A204.1 (cell line): ENCODE data around the gene ZRANB1.
"Not testable (repeated sequence)": the region's sequence is repeated elsewhere in the genome, so short reads cannot be mapped to it uniquely, and the experiment has no call there.

Experiments used
- FAIRE-seq: peaks from 2 replicates; lab custom pipeline; 2012; peaks lifted over from hg19 to GRCh38; lab: Jason Lieb, UNC

ZRANB1 gene

DNA sequence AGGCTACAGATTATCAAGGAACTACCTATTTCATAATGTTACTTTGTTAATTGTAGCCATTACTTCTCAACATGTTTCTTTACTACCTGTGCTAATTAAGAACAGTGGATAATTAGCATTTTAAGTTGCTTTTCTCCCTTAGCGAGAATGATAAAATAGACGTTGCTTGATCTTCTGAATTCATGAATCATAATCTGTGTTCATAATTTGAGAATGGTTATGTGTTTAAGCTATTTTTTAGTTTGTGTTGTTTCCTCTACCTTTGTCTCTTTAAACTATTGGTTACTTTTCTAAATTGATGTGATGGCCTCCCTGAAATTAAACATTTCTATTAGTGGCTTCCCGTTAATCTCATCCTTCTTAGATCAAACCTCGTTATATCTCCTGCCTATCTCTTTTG lies at the start of gene ZRANB1:
TSS of gene ZRANB1 (plus strand) at position 301 of the 400 bp plus-strand sequence. CDS start 371 bp downstream, outside the sequence.
- no peak for FAIRE-seq

DNA sequence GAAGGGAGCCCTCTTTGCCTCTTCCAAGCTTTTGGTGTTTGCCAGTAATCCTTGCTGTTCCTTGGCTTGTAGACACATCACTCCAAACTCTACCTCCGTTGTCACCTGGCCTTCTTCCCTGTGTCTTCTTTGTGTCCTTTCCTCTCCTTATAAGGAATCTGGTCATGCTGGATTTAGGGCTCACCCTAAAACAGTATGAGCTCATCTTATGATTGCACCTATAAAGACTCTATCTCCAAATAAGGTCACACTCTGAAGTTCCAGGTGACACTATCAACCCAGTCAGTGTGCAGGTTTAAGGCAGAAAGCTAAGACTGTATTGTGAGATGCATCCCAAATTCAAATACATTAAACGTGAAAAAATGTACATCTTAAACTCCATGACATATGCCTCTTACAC lies 49.0 kb upstream of the ZRANB1 start:
- FAIRE-seq = no peak

DNA sequence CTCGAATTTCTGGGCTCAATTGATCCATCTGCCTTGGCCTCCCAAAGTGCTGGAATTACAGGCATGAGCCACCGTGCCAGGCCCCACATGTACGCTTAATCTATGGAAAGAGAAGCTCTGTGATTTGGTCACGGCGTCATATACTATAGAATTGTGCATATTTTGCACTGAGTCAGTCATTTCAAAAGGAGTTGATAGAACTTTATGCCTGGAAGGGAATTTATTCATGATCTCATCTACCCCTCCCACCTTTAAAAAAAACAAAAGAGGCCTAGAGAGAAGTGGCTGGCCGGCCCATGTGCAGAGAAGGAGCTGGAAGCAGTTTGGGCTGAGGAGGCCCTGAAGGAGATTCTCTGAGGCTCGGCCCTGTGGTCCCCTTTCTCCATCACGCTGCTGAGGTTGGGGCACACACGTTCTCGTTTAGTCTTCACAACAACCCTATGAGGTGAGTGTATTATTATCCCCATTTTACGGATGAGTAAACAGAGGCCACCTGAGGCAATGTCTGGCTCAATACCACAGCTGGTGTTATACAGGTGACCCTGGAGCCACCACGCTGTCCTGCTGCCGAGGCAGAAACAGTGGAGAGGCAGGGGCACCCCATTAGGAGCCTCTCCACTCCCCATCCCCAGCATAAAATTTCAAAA lies 47.2 kb upstream of the ZRANB1 start:
- FAIRE-seq = no peak

DNA sequence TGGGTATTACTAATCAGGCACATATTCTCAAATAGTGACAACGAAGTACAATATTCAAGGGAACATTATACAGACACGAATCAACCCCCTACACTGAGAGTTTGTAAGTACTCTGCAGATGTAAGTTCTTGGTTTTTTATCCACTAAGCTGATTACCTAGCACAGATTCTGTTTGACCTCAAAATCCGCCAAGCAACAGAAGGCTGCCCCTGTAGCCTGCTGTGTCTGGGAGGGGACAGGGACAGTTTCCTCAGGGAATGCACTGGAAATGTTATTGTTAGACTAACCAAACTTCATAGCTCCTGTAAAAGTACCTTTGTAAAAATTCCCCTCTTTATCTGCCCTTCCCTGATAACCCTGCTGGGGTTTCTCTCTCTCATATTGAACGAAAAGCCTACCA lies 45.2 kb upstream of the ZRANB1 start:
- no peak for FAIRE-seq

DNA sequence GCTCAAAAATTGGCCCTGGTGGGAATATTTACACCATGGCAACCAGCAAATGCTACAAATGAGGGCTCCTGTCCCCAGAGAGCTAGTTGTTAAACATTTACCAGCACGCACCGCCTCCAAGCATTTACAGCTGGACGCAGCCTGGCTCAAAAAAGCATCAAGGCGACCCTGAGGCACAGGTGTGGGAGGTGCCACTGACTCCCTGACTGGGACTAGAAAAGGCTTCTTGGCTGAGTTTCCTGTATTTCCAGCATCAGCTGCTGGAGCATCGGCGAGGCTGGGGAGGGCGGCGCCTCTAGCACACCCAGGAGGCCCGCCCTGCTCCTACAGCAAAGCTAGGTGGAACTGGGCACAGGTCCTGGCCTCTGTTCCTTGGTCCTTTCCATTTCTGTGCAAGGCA lies 43.5 kb upstream of the ZRANB1 start:
- FAIRE-seq = no peak

DNA sequence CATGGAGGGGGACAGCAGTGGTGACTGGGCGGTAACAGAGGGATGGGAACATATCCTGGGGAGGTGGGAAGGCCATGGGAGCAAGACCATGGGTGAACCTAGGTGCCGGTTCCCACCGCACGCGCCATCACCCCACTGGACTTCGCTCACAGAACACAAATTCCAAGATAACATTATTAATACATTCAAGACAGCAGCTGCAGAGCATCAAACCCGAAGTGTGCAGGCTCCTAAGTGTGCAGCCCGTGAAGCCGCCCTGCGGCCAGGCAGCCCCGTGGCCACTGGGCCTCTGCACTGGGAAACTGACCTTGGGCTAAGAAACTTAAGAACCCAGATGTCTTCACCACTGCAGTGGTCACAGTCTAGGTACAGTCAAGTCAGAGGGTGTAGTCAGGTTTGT lies 42.8 kb upstream of the ZRANB1 start:
- FAIRE-seq = no peak

DNA sequence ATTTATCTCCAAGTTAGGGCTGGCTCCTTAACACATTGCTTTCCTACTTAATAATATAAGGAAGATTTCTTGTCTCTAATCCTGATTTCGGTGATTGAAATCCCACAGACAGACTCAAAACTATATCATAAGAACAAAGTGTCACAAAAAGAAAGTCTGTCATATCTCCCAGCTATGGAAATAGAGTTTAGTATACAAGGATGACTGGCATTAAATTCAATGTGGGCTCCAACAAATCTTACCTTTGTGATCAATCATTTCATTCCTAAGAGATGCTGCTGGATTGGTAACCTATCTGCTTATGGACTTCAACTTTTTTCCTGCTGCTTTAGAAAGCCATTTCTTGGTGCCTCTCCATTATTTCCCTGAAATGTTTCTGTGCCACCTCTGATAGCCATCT lies 39.5 kb upstream of the ZRANB1 start:
- no peak for FAIRE-seq

DNA sequence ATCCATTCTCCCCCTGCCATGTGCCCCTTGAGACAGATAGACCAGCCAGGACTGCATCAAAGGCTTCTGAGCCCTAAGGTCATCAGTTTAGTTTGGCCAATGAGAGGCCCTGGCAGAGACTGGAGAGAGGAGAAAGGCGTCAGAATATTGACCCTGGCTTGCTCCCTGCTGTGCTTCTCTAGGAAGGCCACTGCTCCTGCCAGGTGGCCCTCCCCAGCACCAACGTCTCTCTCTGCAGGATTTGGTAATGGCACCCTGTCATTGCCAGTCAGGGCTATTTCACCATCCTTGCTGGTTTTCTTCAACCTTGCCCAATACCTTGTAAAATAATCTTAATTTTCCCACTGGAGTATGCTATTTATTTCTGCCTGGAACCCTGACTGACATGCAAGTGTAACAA lies 38.8 kb upstream of the ZRANB1 start:
- no peak for FAIRE-seq

DNA sequence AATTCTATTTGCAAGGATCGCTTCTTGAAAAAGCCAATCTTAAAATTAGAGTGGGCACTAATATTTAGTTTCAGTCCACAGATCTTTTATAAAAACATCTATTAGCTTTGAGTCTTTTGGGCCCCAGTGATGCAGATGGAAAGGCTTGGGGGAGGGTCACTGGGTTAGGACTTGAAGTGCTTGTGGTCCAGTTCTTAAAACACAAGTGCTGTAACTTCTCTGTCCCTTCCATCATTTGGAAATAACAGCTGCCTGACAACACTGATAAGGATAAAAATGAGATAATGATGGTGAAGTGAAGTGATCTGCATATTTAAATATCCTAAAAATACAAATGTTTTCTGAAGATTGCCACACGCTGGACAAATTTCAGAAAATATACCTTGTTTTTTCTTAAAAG lies 37.1 kb upstream of the ZRANB1 start:
- FAIRE-seq = no peak

DNA sequence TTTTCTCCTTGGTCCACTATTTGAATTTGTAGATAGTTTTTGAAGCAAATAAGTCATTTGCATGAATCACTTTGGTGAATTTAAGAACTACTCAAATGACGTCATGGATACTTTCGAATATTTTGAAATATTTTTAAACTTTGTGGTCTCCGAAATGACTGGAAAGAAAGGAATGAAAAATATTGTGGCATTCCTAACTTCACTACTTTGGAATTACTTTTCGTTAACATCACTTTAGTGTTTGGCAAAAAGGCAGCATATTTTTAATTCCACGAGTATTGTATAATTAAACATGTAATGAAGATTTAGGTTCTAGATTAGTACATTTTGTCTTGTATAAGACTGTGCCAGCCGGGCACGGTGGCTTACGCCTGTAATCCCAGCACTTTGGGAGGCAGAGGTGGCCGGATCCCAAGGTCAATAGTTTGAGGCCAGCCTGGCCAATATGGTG lies 35.3 kb upstream of the ZRANB1 start:
- no peak for FAIRE-seq

DNA sequence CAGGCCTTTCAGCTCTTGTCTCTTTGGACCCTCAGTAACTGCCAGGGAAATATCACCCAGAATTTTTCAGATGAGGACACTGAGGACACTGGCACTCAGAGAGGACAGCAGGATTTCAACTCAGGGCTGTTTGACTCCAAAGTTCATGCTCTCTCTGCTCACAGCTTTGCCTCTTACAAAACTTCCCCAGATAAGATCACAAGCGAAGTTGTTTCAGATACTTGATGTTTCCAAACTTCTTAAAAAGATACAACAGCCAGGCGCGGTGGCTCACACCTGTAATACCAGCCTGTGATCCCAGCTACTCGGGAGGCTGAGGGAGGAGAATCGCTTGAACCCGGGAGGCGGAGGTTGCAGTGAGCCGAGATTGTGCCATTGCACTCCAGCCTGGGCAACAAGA lies 32.4 kb upstream of the ZRANB1 start:
- no peak for FAIRE-seq

DNA sequence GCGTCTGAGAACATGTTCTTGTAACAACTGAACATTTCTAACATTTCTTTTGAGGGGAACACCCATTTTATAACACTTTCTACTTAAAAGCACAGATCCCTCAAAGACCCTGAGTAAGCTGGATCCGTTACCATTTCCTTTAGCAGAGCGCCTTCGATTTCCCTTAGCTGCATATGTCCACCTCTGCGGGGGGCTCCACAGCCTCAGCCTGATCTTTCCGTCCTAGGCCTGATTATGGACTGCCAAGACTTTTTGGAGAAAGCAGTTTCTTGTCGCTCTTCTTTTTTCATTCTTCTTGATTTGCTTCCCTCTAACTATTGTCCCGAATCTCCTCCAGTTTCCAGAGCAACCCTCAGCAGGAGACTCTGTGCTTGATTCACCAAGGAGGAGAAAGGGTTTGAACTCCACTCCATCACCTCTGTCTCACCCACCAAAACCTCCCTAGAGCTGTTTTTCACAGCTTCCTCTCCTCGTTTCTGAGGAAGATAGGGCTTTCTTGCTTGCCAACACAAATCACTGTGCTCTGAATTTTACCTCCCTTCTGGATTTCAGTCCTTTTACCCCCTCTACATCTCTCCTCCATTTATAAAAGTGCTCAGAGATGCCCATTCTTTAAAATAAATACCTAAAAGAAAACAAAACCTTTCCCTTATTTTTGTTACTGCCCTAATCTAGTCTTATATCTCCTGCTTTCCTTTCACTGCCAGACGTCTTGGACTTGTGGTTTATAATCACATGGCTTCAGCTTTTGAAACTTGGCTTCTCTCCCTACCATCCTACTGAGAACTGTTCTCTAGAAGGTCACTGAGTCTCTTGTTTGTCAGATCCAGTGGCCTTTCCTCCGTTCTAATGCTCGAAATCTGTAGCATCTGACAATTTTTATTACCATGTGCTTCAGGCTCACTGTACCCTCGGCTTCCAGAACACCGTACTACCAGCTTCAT lies 30.5 kb upstream of the ZRANB1 start:
- FAIRE-seq = no peak

DNA sequence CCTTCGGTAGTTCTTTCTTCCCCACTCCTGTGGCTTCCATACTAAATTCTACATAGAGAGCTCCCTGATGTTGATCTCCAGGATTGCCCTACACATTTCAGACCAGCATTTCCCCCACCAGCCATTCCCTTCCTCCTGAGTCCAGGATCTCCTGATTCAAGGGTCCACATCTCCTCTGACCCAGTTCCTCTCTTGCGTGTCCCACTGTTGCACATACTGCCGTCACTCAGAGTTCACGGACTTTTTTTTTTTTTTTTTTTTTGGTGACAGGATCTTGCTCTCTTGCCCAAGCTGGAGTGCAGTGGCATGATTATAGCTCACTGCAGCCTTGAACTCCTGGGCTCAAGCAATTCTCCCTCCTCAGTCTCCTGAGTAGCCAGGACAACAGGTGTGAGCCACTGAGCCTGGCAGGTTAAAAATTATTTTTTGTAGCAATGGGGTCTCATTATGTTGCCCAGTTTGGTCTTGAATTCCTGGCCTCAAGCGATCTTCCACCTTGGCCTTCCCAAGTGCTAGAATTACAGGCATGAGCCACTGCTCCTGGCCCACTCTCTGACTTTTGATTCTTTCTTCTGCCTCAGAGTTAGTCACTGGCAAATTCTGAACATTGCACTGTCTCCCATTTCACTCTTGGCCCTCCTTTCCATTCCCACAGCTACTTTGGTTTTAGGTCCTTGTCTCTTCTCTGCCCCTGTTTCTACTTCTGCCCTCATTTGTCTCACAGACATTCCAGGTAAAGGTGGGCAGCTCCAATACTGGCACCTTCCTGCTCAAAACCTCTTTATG lies 29.6 kb upstream of the ZRANB1 start:
- FAIRE-seq = no peak

DNA sequence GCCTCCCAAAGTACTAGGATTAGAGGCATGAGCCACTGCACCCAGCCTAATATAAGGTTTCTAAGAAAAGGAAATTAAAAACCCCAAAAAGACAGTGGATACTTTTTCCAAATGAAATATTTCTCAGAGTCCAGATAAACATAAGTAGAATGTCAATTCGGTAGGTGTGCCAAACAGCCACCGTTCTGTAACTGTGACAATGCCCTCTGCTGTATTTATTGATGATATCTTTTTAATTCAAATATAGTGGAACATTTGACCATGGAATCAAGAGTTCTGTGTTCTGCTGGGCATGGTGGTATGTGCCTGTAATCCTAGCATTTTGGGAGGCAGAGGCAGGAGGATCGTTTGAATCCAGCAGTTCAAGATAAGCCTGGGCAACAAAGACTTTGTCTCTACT lies 28.8 kb upstream of the ZRANB1 start:
- FAIRE-seq = no peak

DNA sequence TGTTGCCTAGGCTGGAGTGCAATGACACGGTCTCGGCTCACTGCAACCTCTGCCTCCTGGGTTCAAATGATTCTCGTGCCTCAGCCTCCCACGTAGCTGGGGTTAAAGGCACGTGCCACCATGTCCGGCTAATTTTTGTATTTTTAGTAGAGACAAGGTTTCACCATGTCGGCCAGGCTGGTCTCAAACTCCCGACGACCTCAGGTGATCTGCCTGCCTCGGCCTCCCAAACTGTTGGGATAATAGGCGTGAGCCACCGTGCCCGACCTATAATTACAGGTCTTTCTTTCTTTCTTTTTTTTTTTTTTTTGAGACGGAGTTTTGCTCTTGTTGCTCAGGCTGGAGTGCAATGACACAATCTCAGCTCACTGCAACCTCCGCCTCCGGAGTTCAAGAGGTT lies 27.5 kb upstream of the ZRANB1 start:
- not testable (repeated sequence) for FAIRE-seq

DNA sequence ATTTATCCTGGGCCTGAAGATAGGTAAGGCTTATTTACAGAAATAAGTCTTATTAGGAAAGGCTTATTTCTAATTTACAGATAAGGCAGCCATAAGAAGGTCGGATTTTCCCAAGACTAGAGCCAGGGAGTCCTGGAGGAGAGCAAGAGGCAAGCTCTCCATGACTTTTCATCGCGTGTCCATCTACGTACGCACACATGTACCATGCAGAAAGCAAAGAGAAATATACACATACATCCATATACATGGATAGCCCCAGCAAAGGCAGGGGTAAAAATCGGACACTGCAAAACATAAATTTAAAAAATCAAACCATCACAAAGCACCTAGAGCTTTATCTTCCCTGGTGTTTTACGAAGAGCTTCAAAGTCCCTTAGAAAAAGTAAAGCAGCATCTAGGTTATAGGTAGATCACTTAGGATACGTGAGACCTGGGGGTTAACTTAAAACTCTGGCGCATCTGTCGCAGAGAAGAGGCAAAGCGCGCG lies 25.8 kb upstream of the ZRANB1 start:
- FAIRE-seq = no peak

DNA sequence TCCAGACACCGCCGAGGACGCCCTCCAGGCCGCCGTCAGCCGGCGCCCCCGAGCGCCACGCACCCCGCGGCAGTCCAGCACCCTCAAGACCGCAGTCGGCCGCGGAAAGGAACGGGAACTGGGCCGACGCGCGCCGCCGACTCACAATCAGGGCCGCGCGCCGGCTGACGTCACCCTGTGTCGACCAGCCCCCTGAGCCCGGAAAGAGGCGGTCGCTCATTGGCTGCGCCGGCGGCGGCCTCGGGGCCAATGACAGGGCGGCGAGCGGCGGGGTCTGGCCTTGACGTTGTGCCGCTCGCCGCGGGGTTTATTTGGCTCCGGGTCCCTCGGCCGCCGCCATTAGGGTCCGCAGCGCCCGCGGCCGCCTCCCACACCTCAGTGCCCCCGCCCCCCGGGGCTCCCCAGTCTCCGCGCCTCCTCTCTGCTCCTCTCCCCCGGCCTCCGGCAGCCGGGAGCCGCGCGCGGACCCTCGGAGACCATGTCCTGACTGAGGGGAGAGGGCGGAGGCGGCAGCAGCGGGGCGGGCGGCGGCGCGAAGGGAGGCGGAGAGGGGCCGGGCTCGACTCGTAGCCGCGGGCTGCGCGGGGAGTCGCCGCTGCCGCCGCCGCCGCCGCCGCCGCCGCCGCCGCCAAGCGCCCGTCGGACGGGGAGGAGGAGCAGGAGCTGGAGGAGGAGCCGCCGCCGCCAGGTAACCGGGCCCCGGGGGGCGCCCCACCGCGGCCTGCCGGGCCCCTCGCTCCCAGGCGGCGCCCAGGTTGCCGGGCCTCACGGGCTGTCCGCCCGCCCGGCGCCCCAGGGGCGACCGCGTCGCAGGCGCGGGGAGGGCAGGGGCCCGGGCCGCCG lies 25.1 kb upstream of the ZRANB1 start:
- peak; percentile 23 for FAIRE-seq

DNA sequence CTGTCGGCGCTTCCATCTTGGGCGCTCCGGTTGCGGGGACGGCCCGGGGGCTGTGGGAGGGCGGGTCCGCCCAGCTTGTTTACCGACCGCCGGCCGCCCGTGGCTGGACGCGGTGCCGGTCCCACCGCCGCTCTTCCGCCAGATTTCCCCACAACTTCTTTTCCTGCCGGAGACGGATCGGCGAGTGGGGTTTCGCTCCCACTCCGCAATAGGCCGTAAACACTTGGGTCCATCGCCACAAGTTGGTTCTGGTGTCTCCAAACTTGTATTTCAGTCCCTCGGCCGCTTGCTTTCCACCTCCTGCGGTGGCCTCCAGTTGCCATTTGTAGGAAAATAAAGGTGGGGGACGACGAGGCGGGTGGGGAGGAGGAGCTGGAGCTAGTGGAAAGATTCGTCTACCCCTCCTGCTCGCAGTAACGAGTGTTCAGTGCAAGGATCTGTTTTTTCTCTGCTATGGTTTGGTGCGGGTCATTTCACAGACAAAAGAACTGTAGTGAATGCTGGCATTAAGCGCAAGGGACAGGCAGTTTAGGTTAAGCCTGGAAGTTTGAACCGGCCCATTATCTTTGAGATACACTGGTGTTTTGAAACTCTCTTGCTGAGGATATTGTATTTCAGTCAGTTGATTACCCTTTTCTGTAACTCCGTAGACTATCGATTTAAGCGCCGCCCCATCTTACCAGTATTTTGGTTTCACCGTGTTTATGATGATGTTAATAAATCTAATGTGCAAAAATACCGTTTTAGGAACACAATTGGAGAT lies 24.3 kb upstream of the ZRANB1 start:
- no peak for FAIRE-seq

DNA sequence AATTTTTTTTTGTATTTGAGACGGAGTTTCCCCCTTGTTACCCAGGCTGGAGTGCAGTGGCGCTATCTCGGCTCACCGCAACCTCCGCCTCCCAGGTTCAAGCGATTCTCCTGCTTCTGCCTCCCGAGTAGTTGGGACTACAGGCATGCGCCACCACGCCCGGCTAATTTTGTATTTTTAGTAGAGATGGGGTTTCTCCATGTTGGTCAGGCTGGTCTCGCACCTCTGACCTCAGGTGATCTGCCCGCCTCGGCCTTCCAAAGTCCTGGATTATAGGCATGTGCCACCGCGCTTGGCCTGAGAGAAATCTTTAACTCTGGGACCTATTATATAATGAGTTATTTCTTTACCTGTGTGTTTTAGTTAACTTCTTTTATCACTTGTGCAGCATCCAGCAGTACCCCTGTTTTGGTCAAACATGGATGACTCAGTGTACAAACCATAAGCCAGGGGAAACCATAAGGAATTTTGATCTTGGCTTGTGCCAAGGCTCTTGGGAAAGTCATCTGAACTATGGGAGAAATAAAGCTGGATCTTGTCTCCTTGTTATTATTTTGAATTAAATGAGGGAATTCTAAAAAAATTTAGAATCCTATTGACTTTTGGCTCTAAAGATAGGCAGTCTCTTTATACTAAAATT lies 23.6 kb upstream of the ZRANB1 start:
- FAIRE-seq = no peak

DNA sequence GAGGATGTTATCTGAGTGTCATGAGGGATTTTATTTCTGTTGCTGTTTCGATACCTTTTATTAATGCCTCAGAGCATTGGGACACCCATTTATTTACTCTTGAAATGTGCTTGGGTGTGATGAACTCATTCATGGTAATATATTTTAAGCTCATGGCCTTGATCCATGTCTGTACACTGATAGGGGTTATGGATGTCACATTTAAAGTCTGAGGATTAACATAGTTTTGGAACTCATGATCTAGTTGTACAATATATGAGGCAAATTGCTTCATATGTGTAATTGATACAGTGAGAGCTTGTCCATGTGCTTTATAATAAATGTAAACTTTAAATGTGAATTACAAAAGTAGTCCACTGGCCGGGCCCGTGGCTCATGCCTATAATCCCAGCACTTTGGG lies 23.0 kb upstream of the ZRANB1 start:
- no peak for FAIRE-seq
